HepG2 (cell line): ENCODE measurements around the gene TNXB. TPM values are rescaled to one million over a fixed set of nuclear protein-coding genes. Genes with fewer than 3 reads are reported as not detected.
A peak's percentile ranks its signal among the peaks of the same experiment; 100 is the strongest.

Experiments used
- AFF4 ChIP-seq: sonication (generic); formaldehyde crosslinking; IDR thresholded peaks from 2 replicates; pipeline ENCODE4 v1.4.0; 2020; ENCODE audit warnings: missing genetic modification reagents
- ARID4A ChIP-seq: sonication (generic); formaldehyde crosslinking; IDR thresholded peaks from 2 replicates; pipeline ENCODE4 v1.5.0; 2020; ENCODE audit warnings: mild to moderate bottlenecking, missing genetic modification reagents, borderline replicate concordance
- BRD4 ChIP-seq: sonication (generic); formaldehyde crosslinking; IDR thresholded peaks from 2 replicates; pipeline ENCODE4 v1.4.0; 2020; ENCODE audit warnings: missing genetic modification reagents
- E2F5 ChIP-seq: sonication (generic); formaldehyde crosslinking; conservative IDR thresholded peaks from 2 replicates; pipeline ENCODE4 v1.4.0; 2020; ENCODE audit warnings: missing genetic modification reagents
- IRF2 ChIP-seq: IDR thresholded peaks from 2 replicates; pipeline ENCODE4 v1.6.1; 2018; ENCODE audit warnings: missing genetic modification reagents, missing compliant biosample characterization
- MATR3 ChIP-seq: sonication (generic); formaldehyde crosslinking; IDR thresholded peaks from 2 replicates; pipeline ENCODE4 v1.4.0; 2020; ENCODE audit warnings: missing genetic modification reagents
- MAZ ChIP-seq, 2 experiments: sonication (generic) in 1 of 2; formaldehyde crosslinking in 1 of 2; IDR thresholded peaks; 2 replicates each; pipeline versions ENCODE4 v1.5.0 to v1.6.1; 2012 to 2020; ENCODE audit warnings: low read depth in 2 of 2, mild to moderate bottlenecking in 2 of 2, borderline replicate concordance in 1 of 2, improper control_type of control experiment in 1 of 2, low read length in 1 of 2, missing genetic modification reagents in 1 of 2, moderate library complexity in 1 of 2
- NBN ChIP-seq: fragments of 450-650 bp; conservative IDR thresholded peaks from 2 replicates; pipeline ENCODE4 v1.6.1; 2017
- NFYC ChIP-seq: IDR thresholded peaks from 2 replicates; pipeline ENCODE4 v1.6.1; 2016; ENCODE audit warnings: missing genetic modification reagents, missing compliant biosample characterization
- THAP11 ChIP-seq: IDR thresholded peaks from 2 replicates; pipeline ENCODE4 v1.6.1; 2016; ENCODE audit warnings: missing biosample characterization, missing genetic modification reagents
- THYN1 ChIP-seq: sonication (generic); formaldehyde crosslinking; IDR thresholded peaks from 2 replicates; pipeline ENCODE4 v1.8.1; 2023; ENCODE audit warnings: low read depth, mild to moderate bottlenecking, moderate library complexity, missing genetic modification reagents, borderline replicate concordance
- YEATS4 ChIP-seq: sonication (generic); formaldehyde crosslinking; IDR thresholded peaks from 2 replicates; pipeline ENCODE4 v1.4.0; 2020; ENCODE audit warnings: missing genetic modification reagents, borderline replicate concordance
- ZFP36L2 ChIP-seq: sonication (generic); formaldehyde crosslinking; IDR thresholded peaks from 2 replicates; pipeline ENCODE4 v1.4.0; 2020; ENCODE audit warnings: missing genetic modification reagents
- ZNF414 ChIP-seq: sonication (generic); formaldehyde crosslinking; IDR thresholded peaks from 2 replicates; pipeline ENCODE4 v1.5.0; 2020; ENCODE audit warnings: missing genetic modification reagents
- ZNF460 ChIP-seq: sonication (generic); formaldehyde crosslinking; IDR thresholded peaks from 2 replicates; pipeline ENCODE4 v1.5.1; 2020; ENCODE audit warnings: missing genetic modification reagents, mild to moderate bottlenecking, borderline replicate concordance
- ZNF710 ChIP-seq: sonication (generic); formaldehyde crosslinking; IDR thresholded peaks from 2 replicates; pipeline ENCODE4 v1.5.0; 2020; ENCODE audit warnings: mild to moderate bottlenecking, missing genetic modification reagents, borderline replicate concordance
- ZNF768 ChIP-seq: sonication (generic); formaldehyde crosslinking; IDR thresholded peaks from 2 replicates; pipeline ENCODE4 v1.4.0; 2020; ENCODE audit warnings: missing genetic modification reagents
- polyA plus RNA-seq, 8 experiments: library from polyadenylated mRNA; depleted of rRNA in 3 of 8; stranded (reverse) in 7 of 8; unstranded in 1 of 8; fragments of >200 nt; fragmentation: Illumina TruSeq in 4 of 8; extraction: Trizol in 4 of 8; gene quantifications; 2 replicates each; pipeline versions ENCODE4 v1.2.1 to v1.2.3, GENCODE V29; 2011 to 2016; ENCODE audit warnings: low read depth in 4 of 8, missing spikeins in 1 of 8, mixed read lengths in 1 of 8; ENCODE audit not compliant: insufficient read depth in 1 of 8
- total RNA-seq, 5 experiments: library from RNA; depleted of rRNA; stranded (reverse); fragments of >200 nt; fragmentation: Illumina TruSeq; extraction: Trizol; gene quantifications; 2 replicates each; pipeline ENCODE4 v1.2.3, GENCODE V29; 2016; ENCODE audit warnings: low read depth in 1 of 5

Gene TNXB
- total and polyA plus RNA-seq, 2 of the 13 experiments (the other 11 are each of a cell fraction or from before 2014, with no cell fraction given): 1.6 to 2.7 TPM

GRCh38 chr6:32154514-32155161 lies 45.5 kb upstream of the TNXB start (continued):
- 0 out of 2 replicates have a peak, but pooled peaks have one; percentile 55 for TF ChIP-seq ZNF414 (CRISPR knock-in tag)
- TF ChIP-seq ZNF460 (CRISPR knock-in tag): no peak
- 0 out of 2 replicates have a peak, but pooled peaks have one; percentile 36 for TF ChIP-seq ZFP36L2
- TF ChIP-seq NBN: no peak
- TF ChIP-seq YEATS4 (CRISPR knock-in tag): no peak
- TF ChIP-seq ZNF768 (CRISPR knock-in tag): peak; percentile 59
- TF ChIP-seq THAP11 (CRISPR knock-in tag): no peak; the same call in 1 of the 2 replicates
- no peak for TF ChIP-seq AFF4
- no peak for TF ChIP-seq THYN1 (CRISPR knock-in tag)
- 0 out of 2 replicates have a peak, but pooled peaks have one; percentile 5 for TF ChIP-seq ZNF710
- peak; percentile 39; the same call in 1 of the 2 replicates for TF ChIP-seq NFYC (CRISPR knock-in tag)
- 0 out of 2 replicates have a peak, but pooled peaks have one; percentile 10 for TF ChIP-seq MAZ (IDR thresholded peaks at IDR 0.05; ENCODE audit: borderline replicate concordance, low read depth, low read length)
- TF ChIP-seq MAZ (CRISPR knock-in tag; IDR thresholded peaks at IDR 0.05; ENCODE audit: low read depth): no peak
- 0 out of 2 replicates have a peak, but pooled peaks have one; percentile 47 for TF ChIP-seq BRD4 (CRISPR knock-in tag)
- peak; percentile 73 for TF ChIP-seq IRF2 (CRISPR knock-in tag)
- no peak for TF ChIP-seq MATR3 (CRISPR knock-in tag)
- 0 out of 2 replicates have a peak, but pooled peaks have one; percentile 39 for TF ChIP-seq E2F5 (CRISPR knock-in tag)
- peak; percentile 76 for TF ChIP-seq ARID4A (CRISPR knock-in tag)
